Non-pigmented ciliary epithelial cell (primary cell): ENCODE measurements around the gene GP1BB.
"Not testable (repeated sequence)": the region's sequence is repeated elsewhere in the genome, so short reads cannot be mapped to it uniquely, and the experiment has no call there.

Experiments used
- DNase-seq: peaks from one replicate; pipeline ENCODE4 v3.0.0-alpha.2; 2010; ENCODE audit warnings: low read depth

Gene GP1BB

DNA sequence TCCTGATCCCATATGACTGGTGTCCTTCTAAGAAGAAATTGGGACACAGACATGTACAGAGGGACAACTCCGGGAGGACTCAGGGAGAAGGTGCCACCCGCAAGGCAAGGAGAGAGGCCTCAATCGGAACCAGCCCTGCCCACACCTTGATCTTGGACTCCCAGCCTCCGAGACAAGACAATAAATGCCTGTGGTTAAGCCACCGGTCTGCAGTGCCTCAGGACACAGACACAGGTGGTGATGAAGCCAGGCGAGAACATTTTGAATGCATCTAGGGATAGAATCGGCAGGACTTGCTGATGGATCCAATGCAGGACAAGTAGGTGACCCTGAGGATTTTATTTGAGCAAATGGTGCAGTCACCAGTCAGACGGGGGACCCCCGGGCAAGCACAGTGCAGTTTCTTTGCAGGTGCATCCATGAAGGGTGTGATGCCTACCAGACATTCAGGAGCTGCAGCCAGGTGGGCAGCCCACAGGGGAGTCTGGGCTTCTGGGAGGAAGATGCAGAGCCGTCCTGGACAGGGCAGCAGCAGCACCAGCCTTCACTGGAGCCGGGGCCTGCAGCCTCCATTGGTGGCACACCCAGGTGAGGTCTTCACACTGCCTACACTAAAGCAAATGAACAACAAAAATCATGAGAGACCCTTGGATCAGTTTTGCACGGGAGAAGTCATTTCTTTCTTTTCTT lies 29.2 kb upstream of the GP1BB start:
- DNase-seq: no peak

- DNase-seq: no peak
These were observed 28.6 kb upstream of the GP1BB start for GRCh38 chr22:19694696-19695095.

DNA sequence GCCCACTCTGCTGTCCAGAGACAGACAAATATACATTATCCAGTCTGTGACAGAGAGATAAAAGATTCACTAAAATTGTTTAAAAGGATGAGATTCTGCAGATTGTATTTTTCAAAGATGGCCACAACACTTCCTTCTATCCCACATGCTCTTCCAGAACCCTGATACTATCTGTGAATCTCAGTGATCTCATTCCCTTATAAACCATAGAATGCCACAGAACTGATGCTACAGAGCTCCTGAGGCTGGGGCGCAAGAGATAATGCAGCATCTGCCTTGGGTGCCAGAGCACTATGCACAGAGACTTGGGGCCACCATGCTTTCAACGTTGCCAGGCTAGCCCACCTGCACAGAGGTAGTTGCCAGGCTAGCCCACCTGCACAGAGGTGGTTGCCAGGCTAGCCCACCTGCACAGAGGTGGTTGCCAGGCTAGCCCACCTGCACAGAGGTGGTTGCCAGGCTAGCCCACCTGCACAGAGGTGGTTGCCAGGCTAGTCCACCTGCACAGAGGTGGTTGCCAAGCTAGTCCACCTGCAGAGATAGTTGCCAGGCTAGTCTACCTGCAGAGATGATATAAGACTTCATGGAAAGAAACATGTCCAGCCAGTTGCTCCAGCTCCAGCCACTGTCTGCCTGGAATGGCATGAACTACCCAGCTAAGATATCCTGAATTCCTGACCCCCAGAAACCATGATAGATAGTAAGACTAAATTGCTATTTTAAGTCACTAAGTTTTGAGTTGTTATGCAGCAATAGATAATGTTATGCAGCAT lies 26.6 kb upstream of the GP1BB start:
- no peak for DNase-seq

GRCh38 chr22:19697871-19698270 lies 25.5 kb upstream of the GP1BB start:
- not testable (repeated sequence) for DNase-seq

DNA sequence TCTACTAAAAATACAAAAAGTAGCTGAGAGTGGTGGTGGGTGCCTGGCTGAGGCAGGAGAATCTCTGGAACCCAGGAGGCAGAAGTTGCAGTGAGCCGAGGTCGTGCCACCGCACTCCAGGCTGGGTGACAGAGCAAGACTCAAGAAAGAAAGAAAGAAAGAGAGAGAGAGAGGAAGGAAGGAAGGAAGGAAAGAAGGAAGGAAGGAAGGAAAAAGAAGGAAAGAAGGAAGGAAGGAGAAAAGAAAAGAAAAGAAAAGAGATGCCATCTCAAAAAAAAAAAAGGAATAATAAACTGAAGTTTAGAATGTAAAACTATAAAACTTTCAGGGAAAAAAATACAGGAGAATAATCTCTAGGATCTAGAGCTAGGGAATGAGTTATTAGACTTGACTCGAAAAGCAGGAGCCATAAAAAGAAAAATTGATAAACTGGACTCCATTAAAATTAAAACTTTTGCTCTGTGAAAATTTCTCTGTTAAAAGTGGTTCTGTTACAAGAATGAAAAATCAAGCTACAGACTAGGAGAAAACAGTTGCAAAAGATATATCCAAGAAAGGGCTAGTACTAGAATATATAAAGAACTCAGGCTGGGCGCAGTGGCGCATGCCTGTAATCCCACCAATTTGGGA lies 22.4 kb upstream of the GP1BB start:
- DNase-seq: no peak

GRCh38 chr22:19701420-19702145 lies 21.8 kb upstream of the GP1BB start:
- no peak for DNase-seq

- no peak for DNase-seq
These were observed 19.5 kb upstream of the GP1BB start for GRCh38 chr22:19703869-19704268.

DNA sequence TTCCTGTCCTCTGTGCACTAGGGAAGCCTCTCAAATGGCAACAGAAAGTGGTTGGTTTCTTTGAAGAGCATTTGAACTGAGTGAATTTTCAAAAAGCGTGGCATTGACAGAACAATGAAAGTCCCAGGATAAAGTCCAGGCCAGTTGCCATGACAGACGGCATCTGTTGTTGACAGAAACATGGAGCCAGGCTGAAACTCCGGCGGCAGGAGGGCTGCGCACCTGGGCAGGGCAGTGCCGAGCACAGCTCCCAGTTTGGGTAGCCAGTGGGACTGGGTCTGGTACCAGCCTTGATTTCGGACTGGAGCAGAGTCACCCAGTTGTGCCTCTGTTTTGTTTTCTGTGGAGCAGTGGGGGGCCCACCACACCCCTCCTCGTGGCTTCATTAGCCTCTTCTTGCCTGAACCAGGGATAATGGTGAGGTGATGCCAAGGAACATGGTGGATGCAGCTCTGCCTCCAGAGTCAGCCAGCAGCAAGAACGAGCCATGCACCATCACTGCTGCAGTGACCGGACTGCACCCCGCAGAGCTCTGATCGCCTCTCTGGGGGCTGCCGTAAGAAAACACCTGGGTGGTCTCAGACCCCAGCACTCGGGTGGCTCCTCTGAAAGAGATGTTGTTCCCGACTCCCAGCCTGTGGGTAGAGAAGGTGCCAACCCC lies 18.9 kb upstream of the GP1BB start:
- DNase-seq: no peak

DNA sequence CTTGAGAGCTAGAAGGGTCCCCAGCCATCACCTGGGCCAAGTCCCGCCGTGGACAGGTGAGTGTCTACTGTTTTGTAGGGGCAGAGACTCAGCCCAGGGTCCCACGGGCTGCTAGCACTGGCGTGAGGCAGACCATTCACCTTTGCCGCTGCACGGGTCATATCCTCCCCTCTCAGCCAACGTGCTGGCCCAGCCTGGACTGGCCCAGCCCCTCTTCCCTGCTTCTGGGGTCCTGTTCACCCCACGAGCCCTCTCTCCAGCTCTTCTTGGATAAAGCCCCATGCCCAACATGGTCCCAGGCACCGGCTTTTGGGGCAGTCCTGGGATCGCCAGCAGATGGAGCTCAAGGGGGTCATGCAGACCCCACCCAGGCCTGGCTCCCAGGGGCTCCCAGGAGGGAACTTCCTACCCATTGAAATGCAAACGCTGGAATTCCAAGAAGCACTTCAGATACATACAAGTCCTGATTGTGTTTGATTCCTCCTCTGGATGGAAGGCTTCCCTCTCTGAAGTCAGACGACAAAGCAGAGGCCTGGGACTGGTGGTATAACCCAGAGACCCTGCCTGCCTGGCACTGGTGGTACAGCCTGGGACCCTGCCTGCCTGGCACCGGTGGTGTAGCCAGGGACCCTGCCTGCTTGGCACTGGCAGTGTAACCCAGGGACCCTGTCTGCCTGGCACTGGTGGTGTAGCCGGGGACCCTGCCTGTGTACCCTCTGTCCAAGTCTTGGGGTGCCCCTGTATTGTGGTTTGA lies 18.0 kb upstream of the GP1BB start:
- DNase-seq: no peak

- DNase-seq: no peak
These were observed 16.6 kb upstream of the GP1BB start for GRCh38 chr22:19706661-19707151.

DNA sequence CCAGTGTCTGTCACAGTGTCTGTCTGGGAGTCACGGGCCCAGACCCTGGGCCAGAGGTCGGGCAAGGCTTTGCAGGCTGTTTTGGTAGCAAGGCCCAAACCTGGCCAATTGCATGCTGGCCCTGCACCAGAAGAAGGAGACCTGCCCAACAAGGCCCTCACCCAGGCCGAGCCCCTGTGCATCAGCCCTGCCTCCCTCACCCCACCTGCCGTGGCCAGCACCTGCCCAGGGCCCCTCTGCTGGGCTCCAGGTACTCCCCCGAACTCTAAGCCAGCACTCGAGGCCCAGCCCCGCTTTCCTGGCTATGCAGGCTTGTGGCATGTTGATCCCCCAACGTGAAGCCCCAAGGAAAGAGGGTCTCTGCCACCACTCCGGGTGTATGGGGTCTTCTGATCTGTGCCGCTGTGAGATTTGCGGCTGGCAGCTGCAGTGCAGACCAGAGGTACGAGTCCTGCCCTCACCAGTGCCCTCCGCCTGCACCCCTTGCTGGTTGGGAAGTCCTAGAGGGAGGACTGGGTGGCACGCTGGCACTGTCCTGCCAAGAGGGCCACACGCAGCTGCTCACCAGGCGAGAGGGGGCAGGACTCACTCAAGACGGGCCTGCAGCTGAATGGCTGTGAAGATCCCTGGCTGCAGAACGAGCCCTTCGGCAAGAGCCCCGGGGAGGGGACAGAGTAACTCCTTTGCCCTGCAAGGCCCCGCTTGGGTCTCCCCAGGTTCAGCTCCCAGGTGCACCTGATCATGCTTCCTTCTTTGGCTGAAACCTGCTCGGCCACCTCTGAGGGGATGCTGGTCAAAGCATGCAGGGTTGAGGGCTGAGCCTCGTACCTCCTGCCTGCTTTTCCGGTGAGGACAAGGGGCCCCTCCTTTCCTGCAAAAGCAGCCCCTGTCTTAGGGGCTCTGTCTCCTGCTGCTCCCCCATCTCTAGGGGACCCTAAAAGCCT lies 15.7 kb upstream of the GP1BB start:
- no peak for DNase-seq

DNA sequence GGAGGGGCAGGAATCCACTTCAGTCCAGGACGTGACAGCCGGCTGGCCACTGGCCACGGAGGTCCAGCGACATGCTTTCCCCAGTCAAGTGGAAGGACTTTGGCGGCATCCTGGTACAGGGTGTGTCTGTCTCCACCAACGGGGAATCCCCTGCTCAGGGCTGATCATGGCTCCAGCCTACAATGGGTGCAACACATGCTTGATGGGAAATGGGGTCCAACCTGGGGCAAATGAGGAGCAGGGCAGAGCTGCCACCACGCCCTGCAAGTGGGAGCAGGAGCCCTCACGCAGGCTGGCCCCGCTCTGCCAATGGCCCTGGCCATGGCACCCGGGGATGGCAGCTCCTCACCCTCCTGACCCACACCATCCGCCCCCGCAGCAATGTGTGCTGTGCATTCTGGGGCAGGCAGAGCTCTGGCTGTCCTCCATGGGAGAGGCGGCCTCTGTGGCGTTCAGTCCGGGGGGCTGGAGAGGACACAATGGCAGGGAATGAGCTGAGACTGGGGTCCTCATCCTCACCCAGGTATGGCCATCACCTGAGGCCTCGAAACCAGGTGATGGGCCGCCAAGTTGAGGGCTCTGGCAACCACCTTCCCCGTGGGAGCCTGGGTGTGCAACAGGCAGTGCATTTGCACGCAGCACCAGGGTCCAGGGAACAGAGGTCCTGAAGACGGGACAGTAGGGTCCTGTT lies 14.9 kb upstream of the GP1BB start:
- DNase-seq: no peak

GRCh38 chr22:19709063-19709769 lies 14.1 kb upstream of the GP1BB start:
- DNase-seq: no peak

- no peak for DNase-seq
These were observed 13.1 kb upstream of the GP1BB start for GRCh38 chr22:19710020-19710768.

GRCh38 chr22:19710769-19711106 lies 12.6 kb upstream of the GP1BB start:
- no peak for DNase-seq

DNA sequence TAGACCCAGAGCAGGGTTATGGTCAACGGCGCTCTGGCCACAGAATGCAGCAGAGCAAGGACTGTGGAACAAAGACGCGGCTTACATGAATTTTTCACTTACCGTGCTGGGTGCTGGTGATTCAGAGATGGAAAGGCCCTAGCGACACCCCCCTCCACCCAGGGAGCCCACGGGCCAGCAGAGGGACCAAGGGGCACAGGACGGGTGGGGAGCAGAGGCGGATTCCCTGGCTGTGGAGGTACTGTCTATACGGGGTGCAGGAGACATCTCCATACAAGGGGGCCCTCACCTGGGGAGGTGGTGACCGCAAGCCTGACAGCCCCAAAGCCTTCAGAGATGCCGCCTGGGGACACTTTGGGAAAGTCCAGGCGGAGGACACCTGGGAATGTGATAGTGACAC lies 10.1 kb upstream of the GP1BB start:
- DNase-seq: no peak

- no peak for DNase-seq
These were observed 9.6 kb upstream of the GP1BB start for GRCh38 chr22:19713650-19714311.
